GM10847 (cell line): ENCODE results near the gene ALKBH3.

Experiments
- POLR2A ChIP-seq: IDR thresholded peaks from 2 replicates; pipeline ENCODE4 v1.6.1; 2011; ENCODE audit not compliant: insufficient read length; ENCODE audit errors: extremely low read depth

ALKBH3 gene

DNA sequence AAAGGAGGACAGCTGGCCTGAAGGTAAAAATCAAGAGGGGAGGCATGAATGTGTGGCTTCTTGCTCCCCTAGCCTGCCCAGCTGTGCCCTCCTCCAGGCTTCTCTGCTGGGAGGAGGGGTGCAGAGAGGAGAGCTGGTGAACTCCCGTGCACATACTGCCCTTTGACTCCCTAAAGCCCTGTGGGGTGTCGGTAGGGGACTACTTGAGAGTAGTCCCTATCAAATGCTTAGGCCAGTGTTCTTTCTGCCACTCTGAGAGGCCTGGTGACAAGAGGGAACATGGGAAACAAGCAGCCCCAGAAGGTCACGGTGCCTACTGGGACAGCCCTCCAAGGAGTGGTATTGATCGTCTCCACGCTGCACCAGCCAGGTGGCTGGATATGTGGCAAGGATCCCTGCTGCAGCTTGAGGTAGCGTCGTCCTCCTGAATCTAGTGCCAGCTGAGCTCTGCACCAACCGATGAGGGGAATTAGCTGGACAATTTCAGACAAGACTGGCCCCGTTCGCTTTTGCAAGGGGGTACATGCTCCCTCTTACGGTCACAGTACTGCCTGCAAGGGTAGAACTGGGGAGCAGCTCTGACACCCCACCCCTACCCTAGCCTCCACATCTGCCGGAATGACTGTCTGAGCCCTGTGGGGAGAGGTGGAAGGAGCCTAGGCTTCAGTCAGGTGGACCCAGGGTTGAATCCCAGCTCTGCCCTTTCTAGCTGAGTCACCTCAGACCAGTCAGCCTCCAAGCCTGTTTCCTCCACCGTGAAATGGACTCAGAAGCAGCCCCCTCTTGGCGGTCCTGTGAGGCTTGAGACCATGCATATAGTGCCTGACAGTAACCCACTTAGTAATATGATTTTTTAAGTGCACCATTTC, 44.7 kb downstream of the ALKBH3 start:
- no peak for TF ChIP-seq POLR2A

DNA sequence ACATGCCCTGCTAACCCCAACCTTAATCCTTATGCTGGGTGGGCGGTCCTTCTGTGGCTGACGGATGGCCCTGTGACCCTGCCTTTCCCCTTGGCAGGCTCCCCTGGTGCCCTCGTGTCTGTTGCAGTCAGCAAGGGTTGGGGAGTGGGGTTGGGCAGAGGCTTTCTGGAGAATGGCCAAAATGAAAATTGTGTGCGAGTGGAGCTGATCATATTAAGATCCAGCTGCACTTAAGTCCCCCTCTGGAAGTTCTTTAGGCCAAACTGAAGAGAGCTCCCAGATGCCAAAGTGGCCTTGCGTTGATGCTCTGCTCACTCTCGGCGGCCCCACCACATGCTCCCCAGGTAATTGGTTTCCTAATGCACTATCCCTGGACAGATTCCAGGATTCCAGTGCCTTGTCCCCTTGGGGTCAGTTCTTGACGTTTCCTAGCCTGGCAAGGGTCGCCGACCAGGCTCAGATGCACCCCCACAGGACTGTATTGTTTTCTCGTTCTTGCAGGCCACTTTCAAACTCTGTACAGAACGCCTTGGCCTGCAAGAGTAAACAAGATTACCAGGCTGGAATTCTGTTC, 45.4 kb downstream of the ALKBH3 start:
- no peak for TF ChIP-seq POLR2A

DNA sequence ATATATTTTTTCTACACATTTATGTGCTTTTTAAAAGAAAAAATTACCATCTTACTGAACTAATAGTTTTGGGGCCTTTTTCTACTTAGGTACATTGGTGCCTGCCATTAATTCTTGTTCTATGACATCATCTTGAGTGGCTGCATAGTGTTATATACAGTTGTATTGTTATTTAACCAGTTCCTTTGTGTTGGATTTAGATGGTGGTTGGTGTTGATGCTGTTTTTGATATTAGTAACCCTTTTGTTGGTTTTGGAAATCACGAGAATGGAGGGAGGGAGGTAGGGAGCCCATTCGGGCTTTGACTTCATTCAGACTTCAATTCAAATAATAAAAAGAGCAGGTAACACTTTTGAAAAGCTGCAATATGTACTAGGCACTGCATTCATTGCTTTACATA, 46.4 kb downstream of the ALKBH3 start:
- TF ChIP-seq POLR2A, result no peak

DNA sequence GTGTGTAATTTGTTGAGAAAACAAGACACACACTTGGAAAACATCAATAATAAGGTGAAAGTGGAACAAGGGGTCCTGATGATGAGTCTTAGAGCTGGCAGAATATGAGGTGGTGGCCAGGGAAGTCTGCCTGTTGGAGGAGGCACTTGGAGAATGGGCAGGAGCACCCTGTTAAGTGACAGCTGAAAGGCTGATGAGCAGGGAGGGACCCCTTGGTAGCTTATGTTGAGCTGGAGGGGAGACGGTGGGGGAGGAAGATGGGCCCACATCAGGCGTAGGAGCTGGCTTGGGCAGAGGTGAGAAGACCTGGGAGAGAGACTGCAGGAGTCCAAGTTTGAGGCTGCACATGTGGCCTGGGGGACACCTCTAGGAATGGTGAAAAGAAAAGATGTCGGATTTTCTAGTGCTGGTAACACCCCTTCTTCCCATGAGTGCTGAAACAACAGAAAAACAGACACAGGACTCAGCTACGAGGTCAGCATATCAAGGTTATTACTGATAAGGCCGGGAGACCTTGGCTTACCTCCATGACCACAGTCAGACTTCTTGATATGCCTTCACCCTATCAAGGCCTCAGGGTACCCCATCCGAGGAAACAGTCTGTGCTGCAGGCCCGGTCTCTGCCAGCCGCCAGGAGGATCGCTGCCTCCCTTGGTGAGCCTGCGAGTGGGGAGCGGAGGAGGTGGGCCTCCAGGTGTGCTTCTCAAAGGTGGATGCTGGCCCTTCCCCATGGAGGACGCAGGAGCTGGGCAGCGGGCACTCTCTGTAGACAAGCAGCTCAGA, 47.5 kb downstream of the ALKBH3 start:
- no peak for TF ChIP-seq POLR2A

DNA sequence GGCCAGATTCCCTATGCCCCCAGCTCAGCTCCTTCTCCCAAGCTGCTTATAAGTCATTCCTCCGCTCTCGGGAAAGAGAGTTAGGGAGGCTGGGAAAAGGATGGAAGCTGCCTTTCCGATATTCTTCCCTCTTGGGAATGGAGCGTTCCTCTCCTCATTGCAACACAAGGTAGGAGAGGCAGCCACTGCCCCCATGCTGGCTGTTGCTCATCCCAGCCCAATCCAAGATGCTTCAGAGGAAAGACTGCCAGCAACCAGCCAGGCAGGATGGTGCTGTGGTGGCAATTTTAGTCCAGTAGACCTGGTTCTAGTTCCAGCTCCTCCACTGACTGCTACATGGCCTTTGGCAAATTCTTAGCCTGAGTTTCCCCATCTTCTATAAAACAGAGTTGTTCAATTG, 48.1 kb downstream of the ALKBH3 start:
- TF ChIP-seq POLR2A, result no peak

DNA sequence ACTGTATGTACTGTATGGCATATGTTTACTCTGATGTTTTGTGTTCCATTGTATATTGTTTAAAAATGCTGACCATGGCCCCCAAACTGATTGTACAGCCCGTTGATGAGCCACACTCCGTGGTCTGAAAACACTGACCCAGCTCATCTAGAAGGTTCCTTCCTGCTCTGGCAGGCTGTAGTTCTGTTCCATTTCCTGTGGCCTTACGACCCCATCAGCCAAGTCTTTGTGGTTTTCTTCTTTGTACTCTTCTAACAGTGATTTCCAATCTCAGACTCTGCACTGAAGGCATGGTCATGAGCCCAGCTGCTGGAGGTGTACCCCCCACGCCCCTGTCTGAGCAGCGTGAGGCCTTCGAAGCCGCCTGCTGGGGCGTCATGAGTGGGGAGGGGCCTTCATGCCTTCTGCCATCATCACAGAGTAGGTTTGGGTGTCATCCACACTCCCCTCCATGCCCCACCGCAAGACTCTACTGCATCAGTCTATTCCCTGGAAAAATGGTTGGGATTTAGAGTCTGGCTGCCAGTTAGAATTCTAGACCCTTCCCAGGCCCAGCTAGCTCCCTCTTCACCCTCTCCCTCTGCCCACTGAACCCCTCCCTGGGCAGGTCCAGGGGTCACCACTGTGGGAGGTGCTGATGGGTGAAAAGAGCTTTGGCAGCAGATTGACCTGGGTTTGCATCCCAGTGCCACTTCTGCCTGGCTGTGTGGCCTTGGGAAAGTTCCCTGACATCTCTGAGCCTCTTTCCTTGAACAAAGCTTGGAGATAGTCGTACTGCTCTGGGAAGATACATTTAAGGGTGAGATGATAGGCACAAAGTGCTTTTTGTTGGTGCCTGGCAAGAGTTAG, 50.5 kb downstream of the ALKBH3 start:
- no peak for TF ChIP-seq POLR2A

DNA sequence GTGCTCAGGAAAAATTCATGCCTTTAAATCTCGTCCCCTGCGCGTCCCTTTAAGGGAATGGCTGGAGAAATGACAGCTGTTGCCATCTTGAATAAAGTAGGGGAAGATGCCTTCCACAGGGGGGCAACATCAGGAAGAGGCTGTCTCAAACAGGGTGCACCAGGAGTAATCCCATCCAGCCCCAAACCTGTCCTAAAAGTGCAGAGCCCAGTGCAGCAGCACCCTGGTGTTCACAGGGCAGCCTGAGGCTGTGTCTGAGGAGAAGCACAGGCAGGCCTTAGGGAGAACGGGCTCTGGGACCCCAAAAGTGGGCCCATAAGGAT, 51.0 kb downstream of the ALKBH3 start:
- no peak for TF ChIP-seq POLR2A

DNA sequence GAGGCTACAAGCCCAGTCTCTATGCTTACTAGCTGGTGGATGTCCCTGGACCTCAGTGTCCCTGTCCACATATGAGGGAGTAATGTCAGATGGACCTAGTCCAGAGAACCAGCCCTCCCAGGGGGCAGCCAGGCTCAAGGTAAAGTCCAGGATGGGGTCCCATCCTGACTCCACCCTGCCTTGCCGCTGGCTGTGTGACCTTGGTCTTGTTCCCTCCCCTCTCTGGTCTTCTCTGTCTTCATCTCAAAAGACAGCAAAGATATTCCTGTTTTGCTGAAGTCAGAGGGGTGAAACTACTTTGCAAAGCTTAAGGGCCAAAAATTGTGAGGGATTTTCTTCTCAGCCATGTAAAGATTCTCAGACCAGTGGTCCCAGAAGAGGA, 52.6 kb downstream of the ALKBH3 start:
- no peak for TF ChIP-seq POLR2A

DNA sequence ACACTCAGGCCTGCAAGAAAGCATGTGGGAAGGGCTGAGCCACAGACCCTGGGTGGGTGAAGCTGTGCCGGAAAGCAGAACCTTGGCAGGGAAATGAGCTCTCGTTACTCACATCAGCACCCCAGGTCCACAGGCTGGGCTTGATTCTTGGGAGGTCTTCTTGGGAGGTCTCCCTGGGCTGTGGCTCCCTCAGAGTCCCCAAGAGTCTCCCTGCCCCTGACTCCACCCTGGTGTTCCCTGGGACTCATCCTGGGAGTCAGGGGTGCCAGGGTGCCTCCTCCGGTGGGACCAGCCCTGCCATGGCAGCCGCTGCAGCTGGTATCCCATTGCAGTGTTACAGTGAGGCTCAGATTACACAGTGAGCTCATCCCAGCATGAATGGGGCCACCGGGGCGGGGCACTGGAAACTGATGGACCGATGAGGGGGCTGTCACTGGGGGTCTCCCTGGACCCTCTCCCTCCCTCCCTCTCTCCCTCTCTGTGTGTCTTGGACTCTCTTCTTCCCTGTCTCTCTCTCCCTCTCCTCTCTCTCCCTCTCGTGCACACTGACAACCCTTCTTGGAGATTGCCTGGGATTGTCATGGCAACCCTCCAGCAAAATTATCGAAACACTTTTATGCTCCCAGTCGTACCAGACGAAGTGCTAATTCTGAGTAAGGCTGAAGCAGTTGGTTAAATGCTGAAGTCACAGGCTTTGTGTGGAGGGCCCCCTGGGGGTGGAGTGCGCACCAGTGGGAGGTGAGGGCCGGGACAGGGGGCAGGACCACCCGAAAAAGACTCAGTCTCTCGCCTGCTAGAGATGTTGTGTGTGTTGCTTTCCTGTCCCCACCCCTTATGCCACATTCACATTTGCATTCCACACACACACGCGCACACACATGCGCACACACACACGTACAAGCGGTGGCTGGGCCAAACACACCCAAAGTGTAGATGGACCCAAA, 53.2 kb downstream of the ALKBH3 start:
- no peak for TF ChIP-seq POLR2A

DNA sequence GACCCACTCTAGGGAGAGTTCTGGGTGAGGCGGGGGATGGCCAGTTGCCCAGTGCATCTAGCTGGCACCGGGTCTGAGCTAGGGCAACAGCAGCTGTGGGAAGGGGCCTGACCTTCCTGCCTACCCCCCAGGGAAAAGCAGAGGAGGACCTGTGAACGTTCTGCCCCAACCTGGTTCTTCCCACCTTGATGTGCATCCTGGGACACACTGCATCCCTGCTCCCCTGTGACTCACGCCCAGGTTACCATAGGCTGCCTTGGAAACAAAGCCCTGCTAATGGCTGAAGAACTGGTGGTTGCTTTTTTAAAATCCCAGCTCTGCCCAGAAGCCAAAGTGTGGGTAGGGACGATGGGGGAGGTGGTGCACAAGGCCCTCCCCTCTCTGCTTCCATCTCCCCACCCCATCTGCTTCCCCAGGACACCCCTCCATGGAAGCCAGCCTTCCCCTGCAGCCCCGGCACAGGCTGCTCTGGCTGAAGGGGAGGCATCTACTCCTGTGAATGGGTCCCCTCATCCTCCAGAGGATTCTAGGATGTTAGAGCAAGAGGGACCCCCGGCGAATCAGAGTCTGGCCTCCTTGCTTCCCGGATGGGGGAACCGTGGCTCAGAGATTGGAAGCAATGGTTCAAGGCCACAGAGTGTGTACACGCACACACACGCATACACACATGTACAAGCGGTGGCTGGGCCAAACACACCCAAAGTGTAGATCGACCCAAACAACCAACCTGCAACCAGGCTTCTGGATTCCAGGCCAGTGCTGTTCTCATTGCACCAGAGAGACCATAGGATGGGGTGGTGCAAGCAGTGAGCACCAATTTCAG, 54.2 kb downstream of the ALKBH3 start:
- TF ChIP-seq POLR2A, result no peak

DNA sequence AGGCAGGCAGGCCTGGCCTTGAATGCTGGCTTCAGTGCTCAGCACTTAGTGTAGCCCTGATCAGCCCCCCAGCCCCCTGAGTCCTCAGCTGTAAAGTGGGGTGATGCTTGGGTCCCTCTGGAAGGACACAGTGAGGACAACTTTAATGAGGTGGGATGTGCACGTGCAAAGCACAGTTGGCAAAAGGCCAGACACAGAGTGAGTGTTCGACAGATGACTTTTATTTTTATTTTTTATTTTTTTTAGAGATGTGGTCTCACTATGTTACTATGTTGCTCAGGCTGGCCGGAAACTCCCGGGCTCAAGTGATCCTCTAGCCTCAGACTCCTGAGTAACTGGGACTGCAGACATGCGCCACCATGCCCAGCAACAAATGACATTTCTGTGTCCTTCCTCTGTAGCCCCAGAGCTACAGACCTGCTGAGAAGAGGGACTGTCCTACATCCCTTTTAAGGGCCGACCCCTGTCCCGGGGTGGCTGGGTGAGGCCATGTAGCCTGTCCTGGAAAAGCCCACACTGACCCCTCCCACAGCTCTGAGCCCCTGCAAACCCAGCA, 54.9 kb downstream of the ALKBH3 start:
- TF ChIP-seq POLR2A, result no peak

DNA sequence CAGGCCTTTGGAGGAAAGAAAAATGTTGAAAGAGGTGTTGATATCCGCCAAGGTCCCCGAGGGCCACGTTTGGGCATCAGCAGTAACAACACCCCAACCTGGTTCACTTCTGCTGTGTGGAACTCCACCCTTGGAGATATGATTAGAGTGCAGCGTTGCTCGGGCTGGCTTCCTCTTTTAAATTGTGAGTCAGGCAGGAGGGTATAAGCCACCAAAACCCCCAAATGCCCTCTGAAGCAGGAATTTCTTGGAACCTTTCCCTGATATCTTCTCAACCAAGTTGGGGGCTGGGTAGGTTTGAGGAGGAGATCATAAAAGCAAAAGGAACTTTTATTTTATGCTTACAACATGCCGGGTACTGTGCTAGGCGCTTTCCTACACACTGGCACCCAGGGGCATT, 55.4 kb downstream of the ALKBH3 start:
- no peak for TF ChIP-seq POLR2A

DNA sequence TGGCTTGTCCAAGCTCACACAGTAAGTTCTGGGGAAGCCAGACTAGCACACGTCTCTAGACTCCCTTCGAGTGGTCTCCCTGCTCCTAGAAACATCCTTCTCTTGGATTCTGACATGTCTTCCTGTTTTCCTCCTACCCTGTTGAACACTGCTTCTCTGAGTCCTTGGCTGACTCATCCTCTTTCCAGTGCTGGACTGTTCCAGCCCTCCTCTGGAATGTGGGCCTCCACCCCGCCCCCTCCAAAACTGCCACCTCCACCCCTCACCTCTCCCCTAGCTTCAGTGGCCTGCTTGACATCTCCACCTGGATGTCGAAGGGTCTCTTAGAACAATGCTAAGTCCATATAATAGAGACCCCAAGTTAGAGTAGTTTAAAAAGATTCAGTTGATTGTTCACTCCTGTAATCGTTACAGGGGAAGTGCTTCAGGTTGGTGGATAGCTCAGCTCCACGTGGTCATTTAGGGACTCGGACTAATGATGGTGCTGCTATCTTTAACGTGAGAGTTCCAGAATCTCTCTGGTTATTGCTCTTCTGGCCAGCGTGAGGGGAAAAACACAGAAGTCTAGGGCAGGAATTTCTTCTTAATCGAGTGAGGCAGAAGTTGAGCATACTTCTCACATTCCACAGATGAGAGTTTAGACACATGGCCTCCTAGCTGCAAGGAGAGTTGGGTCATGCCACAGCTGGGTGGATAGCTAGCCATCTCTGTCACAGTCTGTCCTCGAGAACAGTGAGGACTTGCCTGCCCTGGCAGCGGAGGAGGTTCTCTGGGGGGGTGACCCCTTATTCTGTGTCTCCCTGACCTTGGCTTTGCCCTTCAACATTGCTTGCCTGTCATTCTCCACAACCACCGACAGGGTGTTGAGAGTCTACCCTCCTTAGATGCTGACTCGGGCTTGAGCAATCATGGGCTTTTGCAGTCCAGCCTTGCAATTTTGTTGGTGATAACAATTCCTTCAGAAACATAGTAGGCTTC, 57.1 kb downstream of the ALKBH3 start:
- TF ChIP-seq POLR2A, result no peak
